Measurements from ENCODE around the gene EWSR1.
"Not testable (repeated sequence)": the region's sequence is repeated elsewhere in the genome, so short reads cannot be mapped to it uniquely, and the experiment has no call there.

EWSR1 gene

GRCh38 chr22:29341056-29341848 lies 73.2 kb downstream of the EWSR1 start:
- Histone ChIP-seq H3K36me3 (ENCODE audit: control insufficient read depth, insufficient read depth, low read length) (peaks cover 64% of the 10 kb centered on the region), H3K4me3 (ENCODE audit: low read depth, low read length) (no peak overlapping the region), H3K4me1 (ENCODE audit: control insufficient read depth, insufficient read depth, low read length) (no peaks in the 10 kb centered on the region), H3K9ac (ENCODE audit: low read depth, low read length) (no peak overlapping the region), H3K27me3 (ENCODE audit: control insufficient read depth, insufficient read depth, low read length) (no peaks in the 10 kb centered on the region), H3K9me3 (ENCODE audit: control insufficient read depth, insufficient read depth, low read length) (no peaks in the 10 kb centered on the region)

DNA sequence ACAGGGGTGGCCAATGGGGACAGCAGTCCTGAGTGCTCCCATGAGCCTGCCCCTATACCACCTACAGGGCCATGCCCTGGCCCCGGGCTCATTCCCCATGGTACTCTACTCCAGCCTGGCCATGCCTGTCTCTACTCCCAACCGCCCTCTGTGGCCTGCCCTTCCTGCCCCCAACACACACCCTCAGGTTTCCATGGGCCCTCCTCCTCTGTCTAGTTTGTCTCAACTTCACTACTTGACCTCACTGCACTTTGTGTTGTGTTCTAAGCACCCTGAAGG lies 73.7 kb downstream of the EWSR1 start:
- Histone ChIP-seq H3K4me3 (ENCODE audit: low read depth, low read length) (no peak overlapping the region), H3K27me3 (ENCODE audit: control insufficient read depth, insufficient read depth, low read length) (no peaks in the 10 kb centered on the region), H3K4me1 (ENCODE audit: control insufficient read depth, insufficient read depth, low read length) (no peaks in the 10 kb centered on the region), H3K36me3 (ENCODE audit: control insufficient read depth, insufficient read depth, low read length) (peaks cover 67% of the 10 kb centered on the region), H3K9me3 (ENCODE audit: control insufficient read depth, insufficient read depth, low read length) (no peaks in the 10 kb centered on the region), H3K9ac (ENCODE audit: low read depth, low read length) (no peak overlapping the region)

DNA sequence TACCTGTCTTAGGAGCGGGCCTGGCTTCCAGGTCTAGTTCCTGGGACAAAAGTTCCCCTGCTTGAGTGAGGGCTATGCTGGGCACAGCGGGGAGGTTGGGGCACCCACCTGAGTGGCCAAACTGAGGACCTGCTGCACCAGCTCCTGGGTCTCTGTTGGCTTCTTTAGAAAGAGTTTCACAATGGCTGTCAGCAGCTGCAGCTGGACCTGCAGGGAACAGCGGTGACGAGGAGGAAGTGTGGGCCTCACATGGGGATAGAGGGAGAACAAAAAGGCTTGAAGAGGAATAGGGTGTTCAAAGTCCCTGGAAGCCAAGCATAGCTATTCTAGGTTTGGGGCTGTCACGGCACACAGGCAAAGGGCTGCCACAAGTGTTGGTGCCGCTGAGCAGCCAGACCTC lies 74.1 kb downstream of the EWSR1 start:
- Histone ChIP-seq H3K9me3 (ENCODE audit: control insufficient read depth, insufficient read depth, low read length) (no peaks in the 10 kb centered on the region), H3K9ac (ENCODE audit: low read depth, low read length) (no peak overlapping the region), H3K27me3 (ENCODE audit: control insufficient read depth, insufficient read depth, low read length) (no peaks in the 10 kb centered on the region), H3K4me3 (ENCODE audit: low read depth, low read length) (no peak overlapping the region), H3K36me3 (ENCODE audit: control insufficient read depth, insufficient read depth, low read length) (peaks cover 66% of the 10 kb centered on the region), H3K4me1 (ENCODE audit: control insufficient read depth, insufficient read depth, low read length) (no peaks in the 10 kb centered on the region)

DNA sequence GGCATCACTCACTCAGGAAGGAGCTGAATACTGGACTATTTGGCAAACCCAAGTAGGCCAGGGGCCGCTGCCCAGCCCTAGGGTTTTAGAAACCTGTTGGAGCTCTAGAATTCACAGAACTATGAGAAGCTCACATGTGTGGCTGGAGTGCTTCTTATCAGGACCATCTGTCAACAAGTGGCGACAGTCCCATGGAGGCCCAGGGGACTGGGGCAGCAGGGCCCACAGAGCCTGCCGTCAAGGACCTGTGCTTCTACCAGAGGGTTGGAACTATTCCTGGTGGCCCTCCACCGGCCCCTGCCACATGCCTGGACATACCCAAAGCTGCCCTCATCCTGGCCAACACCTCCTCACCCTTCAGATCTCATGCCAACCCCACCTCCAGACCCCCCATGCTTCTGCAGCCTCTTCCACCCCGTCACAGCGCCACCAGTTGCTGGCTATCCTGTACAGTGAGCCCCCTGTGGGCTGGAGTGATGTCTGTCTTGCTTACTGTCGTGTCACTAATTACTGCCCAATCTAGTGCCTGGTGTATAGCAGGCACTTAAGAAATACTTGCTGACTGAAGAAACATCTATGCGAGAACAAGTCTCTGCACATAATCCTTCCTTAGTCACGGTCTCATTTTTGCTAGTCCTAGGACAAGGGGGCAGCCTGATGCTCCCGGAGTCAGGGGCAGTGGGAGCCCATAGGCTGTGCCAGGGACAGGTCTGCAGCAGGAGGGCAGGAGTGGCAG lies 74.7 kb downstream of the EWSR1 start:
- H3K9ac ChIP-seq (ENCODE audit: low read depth, low read length): no peak overlapping the region
- no peaks in the 10 kb centered on the region for H3K27me3 ChIP-seq (ENCODE audit: control insufficient read depth, insufficient read depth, low read length)
- H3K4me3 ChIP-seq (ENCODE audit: low read depth, low read length): no peak overlapping the region
- peaks cover 61% of the 10 kb centered on the region for H3K36me3 ChIP-seq (ENCODE audit: control insufficient read depth, insufficient read depth, low read length)
- H3K9me3 ChIP-seq (ENCODE audit: control insufficient read depth, insufficient read depth, low read length): no peaks in the 10 kb centered on the region
- no peaks in the 10 kb centered on the region for H3K4me1 ChIP-seq (ENCODE audit: control insufficient read depth, insufficient read depth, low read length)

DNA sequence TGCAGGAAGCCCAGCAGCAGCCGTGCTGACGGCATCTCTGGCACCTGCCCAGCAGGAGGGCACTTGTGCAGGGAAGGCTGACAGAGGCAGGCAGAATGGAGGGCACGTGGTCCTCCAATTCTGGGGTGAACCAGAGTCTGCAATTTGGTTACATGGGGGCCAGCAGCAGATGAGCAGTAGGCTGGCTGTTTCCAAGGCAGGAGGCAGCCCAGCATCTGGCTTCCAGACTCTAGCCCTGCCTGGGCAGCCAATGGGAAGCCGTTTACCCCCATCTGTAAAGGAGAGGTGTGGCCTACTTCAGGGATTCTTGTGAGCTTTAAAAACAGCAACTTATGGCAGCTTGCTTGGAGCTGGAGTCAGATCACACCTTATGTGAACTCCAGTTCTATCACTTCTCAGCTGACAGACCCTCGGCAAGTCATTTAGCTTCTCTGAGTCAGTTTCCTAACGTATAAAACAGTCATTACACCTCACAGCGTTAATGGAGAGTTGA lies 75.3 kb downstream of the EWSR1 start:
- Histone ChIP-seq H3K4me3 (ENCODE audit: low read depth, low read length) (no peak overlapping the region), H3K36me3 (ENCODE audit: control insufficient read depth, insufficient read depth, low read length) (peaks cover 66% of the 10 kb centered on the region), H3K9ac (ENCODE audit: low read depth, low read length) (no peak overlapping the region)

GRCh38 chr22:29344137-29344536 lies 76.1 kb downstream of the EWSR1 start:
- no peaks in the 10 kb centered on the region for H3K9me3 ChIP-seq (ENCODE audit: control insufficient read depth, insufficient read depth, low read length)
- no peaks in the 10 kb centered on the region for H3K27me3 ChIP-seq (ENCODE audit: control insufficient read depth, insufficient read depth, low read length)
- H3K4me1 ChIP-seq (ENCODE audit: control insufficient read depth, insufficient read depth, low read length): no peaks in the 10 kb centered on the region
- peaks cover 63% of the 10 kb centered on the region for H3K36me3 ChIP-seq (ENCODE audit: control insufficient read depth, insufficient read depth, low read length)
- no peak overlapping the region for H3K4me3 ChIP-seq (ENCODE audit: low read depth, low read length)
- no peak overlapping the region for H3K9ac ChIP-seq (ENCODE audit: low read depth, low read length)

More for the DNA sequence above, 75.3 kb downstream of the EWSR1 start:
- Histone ChIP-seq H3K4me1 (ENCODE audit: control insufficient read depth, insufficient read depth, low read length) (no peaks in the 10 kb centered on the region), H3K27me3 (ENCODE audit: control insufficient read depth, insufficient read depth, low read length) (no peaks in the 10 kb centered on the region), H3K9me3 (ENCODE audit: control insufficient read depth, insufficient read depth, low read length) (no peaks in the 10 kb centered on the region)

- not testable (repeated sequence) for H3K27me3 ChIP-seq (ENCODE audit: control insufficient read depth, insufficient read depth, low read length); H3K9ac ChIP-seq (ENCODE audit: low read depth, low read length); H3K4me3 ChIP-seq (ENCODE audit: low read depth, low read length); H3K4me1 ChIP-seq (ENCODE audit: control insufficient read depth, insufficient read depth, low read length); H3K9me3 ChIP-seq (ENCODE audit: control insufficient read depth, insufficient read depth, low read length)
- peaks cover 63% of the 10 kb centered on the region for H3K36me3 ChIP-seq (ENCODE audit: control insufficient read depth, insufficient read depth, low read length)
These were observed 76.8 kb downstream of the EWSR1 start for GRCh38 chr22:29344889-29345288.

DNA sequence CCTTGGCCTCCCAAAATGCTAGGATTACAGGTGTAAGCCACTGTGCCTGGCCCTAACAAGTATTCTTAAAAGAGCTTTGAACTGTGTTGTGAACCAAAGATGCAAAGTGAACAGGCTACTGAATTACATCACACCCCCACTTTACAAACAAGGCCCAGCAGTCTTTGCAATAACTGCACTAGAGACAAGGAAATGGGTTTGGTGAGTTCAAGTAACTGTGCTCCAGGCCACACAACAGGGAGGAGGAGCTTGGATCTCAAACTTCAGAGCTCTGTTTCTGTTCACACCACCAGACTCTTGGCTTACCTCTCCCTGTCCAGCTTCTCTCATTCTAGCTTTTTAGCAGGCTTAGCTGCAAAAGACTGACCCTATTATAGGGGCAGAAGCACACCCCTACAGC lies 77.9 kb downstream of the EWSR1 start:
- Histone ChIP-seq H3K9me3 (ENCODE audit: control insufficient read depth, insufficient read depth, low read length) (no peaks in the 10 kb centered on the region), H3K4me3 (ENCODE audit: low read depth, low read length) (no peak overlapping the region), H3K27me3 (ENCODE audit: control insufficient read depth, insufficient read depth, low read length) (no peaks in the 10 kb centered on the region), H3K4me1 (ENCODE audit: control insufficient read depth, insufficient read depth, low read length) (no peaks in the 10 kb centered on the region), H3K36me3 (ENCODE audit: control insufficient read depth, insufficient read depth, low read length) (peaks cover 64% of the 10 kb centered on the region), H3K9ac (ENCODE audit: low read depth, low read length) (no peak overlapping the region)

DNA sequence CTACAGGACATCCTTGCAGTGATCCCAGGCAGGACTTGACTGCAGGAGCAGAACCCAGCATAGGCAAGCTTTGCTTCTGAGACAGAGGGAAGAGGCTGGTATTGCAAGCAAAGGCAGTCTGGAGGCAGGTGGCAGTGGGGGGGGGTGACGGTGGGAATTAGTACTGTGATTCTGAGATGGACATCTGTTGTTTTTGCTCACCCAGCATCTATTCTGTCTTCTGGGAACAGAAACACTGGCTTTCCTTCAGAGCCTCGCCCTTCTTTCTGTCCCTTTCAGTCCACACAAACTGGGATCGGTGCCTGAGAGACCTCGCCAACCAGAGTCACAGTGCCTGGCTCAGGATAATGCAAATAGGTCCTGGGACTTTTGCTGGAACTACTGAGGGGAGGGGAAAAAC lies 78.6 kb downstream of the EWSR1 start:
- Histone ChIP-seq H3K4me1 (ENCODE audit: control insufficient read depth, insufficient read depth, low read length) (no peaks in the 10 kb centered on the region), H3K27me3 (ENCODE audit: control insufficient read depth, insufficient read depth, low read length) (no peaks in the 10 kb centered on the region), H3K9me3 (ENCODE audit: control insufficient read depth, insufficient read depth, low read length) (no peaks in the 10 kb centered on the region), H3K9ac (ENCODE audit: low read depth, low read length) (no peak overlapping the region), H3K4me3 (ENCODE audit: low read depth, low read length) (no peak overlapping the region), H3K36me3 (ENCODE audit: control insufficient read depth, insufficient read depth, low read length) (peaks cover 63% of the 10 kb centered on the region)

DNA sequence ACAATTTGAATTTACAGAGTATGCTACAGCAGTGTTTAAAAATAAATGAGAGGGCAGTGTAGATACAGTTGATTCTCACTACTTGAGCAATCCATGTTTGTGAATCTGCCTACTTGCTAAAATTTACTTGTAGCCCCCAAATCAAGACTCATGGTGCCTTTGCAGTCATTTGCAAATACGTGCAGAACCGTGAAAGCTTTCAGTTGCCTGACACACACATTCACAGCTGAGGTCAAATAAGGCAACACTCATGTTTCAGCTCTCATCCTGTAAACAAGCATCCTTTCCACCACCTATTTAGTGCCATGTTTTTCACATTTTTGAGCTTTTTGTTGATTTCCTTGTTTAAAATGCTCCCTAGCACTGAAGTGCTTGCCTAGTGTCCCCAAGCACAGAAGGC lies 80.0 kb downstream of the EWSR1 start:
- peaks cover 67% of the 10 kb centered on the region for H3K36me3 ChIP-seq (ENCODE audit: control insufficient read depth, insufficient read depth, low read length)
- H3K4me3 ChIP-seq (ENCODE audit: low read depth, low read length): no peak overlapping the region
- H3K9me3 ChIP-seq (ENCODE audit: control insufficient read depth, insufficient read depth, low read length): no peaks in the 10 kb centered on the region

GRCh38 chr22:29348956-29349355 lies 80.9 kb downstream of the EWSR1 start:
- H3K27me3 ChIP-seq (ENCODE audit: control insufficient read depth, insufficient read depth, low read length): no peaks in the 10 kb centered on the region
- H3K36me3 ChIP-seq (ENCODE audit: control insufficient read depth, insufficient read depth, low read length): peaks cover 61% of the 10 kb centered on the region
- H3K4me1 ChIP-seq (ENCODE audit: control insufficient read depth, insufficient read depth, low read length): no peaks in the 10 kb centered on the region
- H3K9ac ChIP-seq (ENCODE audit: low read depth, low read length): no peak overlapping the region
- no peak overlapping the region for H3K4me3 ChIP-seq (ENCODE audit: low read depth, low read length)
- H3K9me3 ChIP-seq (ENCODE audit: control insufficient read depth, insufficient read depth, low read length): no peaks in the 10 kb centered on the region

More for the DNA sequence above, 80.0 kb downstream of the EWSR1 start:
- Histone ChIP-seq H3K9ac (ENCODE audit: low read depth, low read length) (no peak overlapping the region), H3K27me3 (ENCODE audit: control insufficient read depth, insufficient read depth, low read length) (no peaks in the 10 kb centered on the region), H3K4me1 (ENCODE audit: control insufficient read depth, insufficient read depth, low read length) (no peaks in the 10 kb centered on the region)
